ENCODE data around the gene IPO5.

DNA sequence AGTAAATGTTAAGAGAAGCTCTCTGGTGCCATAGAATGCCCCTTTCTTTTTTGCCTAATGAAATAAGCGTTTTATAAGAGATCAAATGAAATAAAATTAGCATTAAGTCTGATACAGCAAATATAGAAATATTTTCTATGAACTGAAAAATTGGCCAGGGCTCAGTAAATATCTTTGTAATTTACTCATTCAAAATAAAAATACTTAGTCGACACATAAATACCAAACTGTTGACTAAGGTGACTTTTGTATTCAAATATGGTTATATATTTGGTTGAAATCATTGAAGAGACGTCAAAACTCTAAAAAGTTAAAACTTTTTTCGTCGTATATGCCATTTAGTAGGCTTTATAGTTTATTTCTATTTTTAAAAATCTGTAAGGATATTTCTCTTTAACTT lies 25.6 kb downstream of the IPO5 start:
- TF ChIP-seq, protein P1, sequence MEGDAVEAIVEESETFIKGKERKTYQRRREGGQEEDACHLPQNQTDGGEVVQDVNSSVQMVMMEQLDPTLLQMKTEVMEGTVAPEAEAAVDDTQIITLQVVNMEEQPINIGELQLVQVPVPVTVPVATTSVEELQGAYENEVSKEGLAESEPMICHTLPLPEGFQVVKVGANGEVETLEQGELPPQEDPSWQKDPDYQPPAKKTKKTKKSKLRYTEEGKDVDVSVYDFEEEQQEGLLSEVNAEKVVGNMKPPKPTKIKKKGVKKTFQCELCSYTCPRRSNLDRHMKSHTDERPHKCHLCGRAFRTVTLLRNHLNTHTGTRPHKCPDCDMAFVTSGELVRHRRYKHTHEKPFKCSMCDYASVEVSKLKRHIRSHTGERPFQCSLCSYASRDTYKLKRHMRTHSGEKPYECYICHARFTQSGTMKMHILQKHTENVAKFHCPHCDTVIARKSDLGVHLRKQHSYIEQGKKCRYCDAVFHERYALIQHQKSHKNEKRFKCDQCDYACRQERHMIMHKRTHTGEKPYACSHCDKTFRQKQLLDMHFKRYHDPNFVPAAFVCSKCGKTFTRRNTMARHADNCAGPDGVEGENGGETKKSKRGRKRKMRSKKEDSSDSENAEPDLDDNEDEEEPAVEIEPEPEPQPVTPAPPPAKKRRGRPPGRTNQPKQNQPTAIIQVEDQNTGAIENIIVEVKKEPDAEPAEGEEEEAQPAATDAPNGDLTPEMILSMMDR (IDR thresholded peaks at IDR 0.05; ENCODE audit: insufficient read depth, low read depth, low read length): no peak
- no peak for TF ChIP-seq EZH2 (IDR thresholded peaks at IDR 0.05; ENCODE audit: insufficient read depth, low read length)

All from astrocyte (in vitro differentiated cells and primary cell).